Trophoblast cell (in vitro differentiated cells and primary cell): ENCODE results near the gene SASH1.
A peak's percentile ranks its signal among the peaks of the same experiment; 100 is the strongest.

Source experiments
- DNase-seq, 2 donors: peaks; one replicate each; pipeline ENCODE4 v3.0.0-alpha.2; 2016
- H2AFZ ChIP-seq: 2 replicates; pipeline ENCODE4 v1.6.1; 2013; ENCODE audit warnings: low read length, moderate library complexity, mild to moderate bottlenecking; ENCODE audit not compliant: insufficient read depth, poor library complexity
- H2AK5ac ChIP-seq: 2 replicates; pipeline ENCODE4 v1.6.1; 2013; ENCODE audit warnings: mild to moderate bottlenecking, low read length
- H2BK120ac ChIP-seq: 2 replicates; pipeline ENCODE4 v1.6.1; 2013; ENCODE audit warnings: low read length, mild to moderate bottlenecking, moderate library complexity; ENCODE audit not compliant: insufficient read depth, poor library complexity
- H2BK12ac ChIP-seq: 2 replicates; pipeline ENCODE4 v1.6.1; 2013; ENCODE audit warnings: mild to moderate bottlenecking, low read length, moderate library complexity
- H2BK5ac ChIP-seq: 2 replicates; pipeline ENCODE4 v1.6.1; 2013; ENCODE audit warnings: low read length, low read depth, moderate library complexity, mild to moderate bottlenecking; ENCODE audit not compliant: poor library complexity
- H3K14ac ChIP-seq: 2 replicates; pipeline ENCODE4 v1.6.1; 2013; ENCODE audit warnings: mild to moderate bottlenecking, low read length
- H3K18ac ChIP-seq: 2 replicates; pipeline ENCODE4 v1.6.1; 2013; ENCODE audit warnings: mild to moderate bottlenecking, low read length
- H3K23ac ChIP-seq: 2 replicates; pipeline ENCODE4 v1.6.1; 2013; ENCODE audit warnings: low read length
- H3K27ac ChIP-seq: 2 replicates; pipeline ENCODE4 v1.5.1; 2013; ENCODE audit warnings: low read depth, mild to moderate bottlenecking, inconsistent platforms, low read length, moderate library complexity
- H3K27me3 ChIP-seq: 2 replicates; pipeline ENCODE4 v1.6.1; 2013; ENCODE audit warnings: inconsistent platforms, mild to moderate bottlenecking, low read length, moderate library complexity; ENCODE audit not compliant: insufficient read depth
- H3K36me3 ChIP-seq, 2 experiments: 1 replicate in 1 of 2; 2 replicates in 1 of 2; pipeline ENCODE4 v1.6.1; 2013; ENCODE audit warnings: low read length in 2 of 2, mild to moderate bottlenecking in 2 of 2, moderate library complexity in 1 of 2; ENCODE audit not compliant: insufficient read depth in 2 of 2, control insufficient read depth in 1 of 2
- H3K4ac ChIP-seq: 2 replicates; pipeline ENCODE4 v1.6.1; 2013; ENCODE audit warnings: low read depth, mild to moderate bottlenecking, low read length, moderate library complexity
- H3K4me1 ChIP-seq, 2 experiments: 1 replicate in 1 of 2; 2 replicates in 1 of 2; pipeline ENCODE4 v1.6.1; 2013; ENCODE audit warnings: low read length in 2 of 2, mild to moderate bottlenecking in 2 of 2, moderate library complexity in 1 of 2; ENCODE audit not compliant: insufficient read depth in 2 of 2, control insufficient read depth in 1 of 2
- H3K4me2 ChIP-seq: 2 replicates; pipeline ENCODE4 v1.6.1; 2013; ENCODE audit warnings: inconsistent platforms, mild to moderate bottlenecking, low read length, moderate library complexity
- H3K4me3 ChIP-seq: 2 replicates; pipeline ENCODE4 v1.5.1; 2013; ENCODE audit warnings: mild to moderate bottlenecking, low read depth, low read length, inconsistent platforms
- H3K79me1 ChIP-seq: one replicate; pipeline ENCODE4 v1.6.1; 2013; ENCODE audit warnings: low read length
- H3K79me2 ChIP-seq: 2 replicates; pipeline ENCODE4 v1.6.1; 2013; ENCODE audit warnings: low read length, mild to moderate bottlenecking; ENCODE audit not compliant: control insufficient read depth, insufficient read depth, poor library complexity
- H3K9ac ChIP-seq: 2 replicates; pipeline ENCODE4 v1.6.1; 2013; ENCODE audit warnings: mild to moderate bottlenecking, low read length
- H3K9me3 ChIP-seq: 2 replicates; pipeline ENCODE4 v1.6.1; 2013; ENCODE audit warnings: low read depth, mild to moderate bottlenecking, control low read depth, inconsistent platforms, low read length; ENCODE audit not compliant: insufficient read depth
- H4K12ac ChIP-seq: 2 replicates; pipeline ENCODE4 v1.6.1; 2013; ENCODE audit warnings: low read depth, mild to moderate bottlenecking, low read length, moderate library complexity
- H4K8ac ChIP-seq: 2 replicates; pipeline ENCODE4 v1.6.1; 2013; ENCODE audit warnings: low read depth, mild to moderate bottlenecking, low read length, moderate library complexity
- H4K91ac ChIP-seq: one replicate; pipeline ENCODE4 v1.6.1; 2013; ENCODE audit warnings: low read depth, mild to moderate bottlenecking, low read length, moderate library complexity
- WGBS: extraction: QIAGEN DNeasy Blood & Tissue Kit; methylation state at CpG from one replicate; pipeline ENCODE4 v1.1.7; 2013; ENCODE audit warnings: missing lambda C conversion rate; ENCODE audit not compliant: insufficient read length, insufficient coverage; ENCODE audit errors: extremely low coverage; 5-methylcytosine and 5-hydroxymethylcytosine counted together

Gene SASH1

GRCh38 chr6:148455225-148455624, 112.6 kb downstream of the SASH1 start:
- H3K4ac ChIP-seq: no peak overlapping the region
- no peak overlapping the region for H3K4me3 ChIP-seq
- H2BK120ac ChIP-seq: no peak overlapping the region
- no peaks in the 10 kb centered on the region for H3K27me3 ChIP-seq
- no peak overlapping the region for H3K27ac ChIP-seq
- H2BK12ac ChIP-seq: no peak overlapping the region
- no peak overlapping the region for H3K9ac ChIP-seq
- no peak for DNase-seq
- H3K23ac ChIP-seq: no peak overlapping the region
- no peak overlapping the region for H4K91ac ChIP-seq
- no peaks in the 10 kb centered on the region for H3K9me3 ChIP-seq
- no peak overlapping the region for H2AK5ac ChIP-seq
- no peak overlapping the region for H3K14ac ChIP-seq
- H3K79me1 ChIP-seq: no peaks in the 10 kb centered on the region
- no peak overlapping the region for H3K4me2 ChIP-seq
- H2BK5ac ChIP-seq: no peak overlapping the region
- no peaks in the 10 kb centered on the region for H3K4me1 ChIP-seq
- H3K36me3 ChIP-seq: no peaks in the 10 kb centered on the region
- H3K18ac ChIP-seq: no peak overlapping the region
- no peaks in the 10 kb centered on the region for H3K79me2 ChIP-seq
- no peak overlapping the region for H2AFZ ChIP-seq
- whole genome bisulfite sequencing: no CpG with 5 or more reads among the region's 10 CpGs
- no peak overlapping the region for H4K12ac ChIP-seq
- no peak overlapping the region for H4K8ac ChIP-seq

- no peak overlapping the region for H4K91ac ChIP-seq
- H2AFZ ChIP-seq: no peak overlapping the region
- no peak overlapping the region for H4K8ac ChIP-seq
- no peaks in the 10 kb centered on the region for H3K9me3 ChIP-seq
- no peaks in the 10 kb centered on the region for H3K36me3 ChIP-seq
- no peak overlapping the region for H3K4me2 ChIP-seq
- H3K79me2 ChIP-seq: no peaks in the 10 kb centered on the region
- no peak overlapping the region for H3K9ac ChIP-seq
- H3K4me1 ChIP-seq: no peaks in the 10 kb centered on the region
- no peak overlapping the region for H3K14ac ChIP-seq
- WGBS: no CpG with 5 or more reads among the region's 20 CpGs
- H2AK5ac ChIP-seq: no peak overlapping the region
- no peak overlapping the region for H2BK5ac ChIP-seq
- no peak overlapping the region for H4K12ac ChIP-seq
- H3K23ac ChIP-seq: no peak overlapping the region
- H3K4me3 ChIP-seq: no peak overlapping the region
- no peaks in the 10 kb centered on the region for H3K27me3 ChIP-seq
- no peak overlapping the region for H2BK12ac ChIP-seq
- H2BK120ac ChIP-seq: no peak overlapping the region
- H3K79me1 ChIP-seq: no peaks in the 10 kb centered on the region
- no peak overlapping the region for H3K4ac ChIP-seq
- DNase-seq: peak in 1 of 2 donors; percentile 13
- no peak overlapping the region for H3K27ac ChIP-seq
- H3K18ac ChIP-seq: no peak overlapping the region
Measured at GRCh38 chr6:148455674-148456558, 113.3 kb downstream of the SASH1 start.

- no peak overlapping the region for H2BK12ac ChIP-seq
- H3K9ac ChIP-seq: no peak overlapping the region
- H4K8ac ChIP-seq: no peak overlapping the region
- no peak overlapping the region for H3K18ac ChIP-seq
- H3K4ac ChIP-seq: no peak overlapping the region
- no peak overlapping the region for H3K23ac ChIP-seq
- H3K4me1 ChIP-seq: no peaks in the 10 kb centered on the region
- no peak overlapping the region for H2BK5ac ChIP-seq
- no peak overlapping the region for H3K27ac ChIP-seq
- H3K79me2 ChIP-seq: no peaks in the 10 kb centered on the region
- H3K4me2 ChIP-seq: no peak overlapping the region
- H3K4me3 ChIP-seq: no peak overlapping the region
- DNase-seq: no peak
- no peak overlapping the region for H2AFZ ChIP-seq
- no peaks in the 10 kb centered on the region for H3K79me1 ChIP-seq
- H4K12ac ChIP-seq: no peak overlapping the region
- no peak overlapping the region for H2BK120ac ChIP-seq
- no peaks in the 10 kb centered on the region for H3K27me3 ChIP-seq
- no peaks in the 10 kb centered on the region for H3K36me3 ChIP-seq
- WGBS: no CpG with 5 or more reads among the region's 10 CpGs
- no peak overlapping the region for H3K14ac ChIP-seq
- H4K91ac ChIP-seq: no peak overlapping the region
- no peak overlapping the region for H2AK5ac ChIP-seq
- no peaks in the 10 kb centered on the region for H3K9me3 ChIP-seq
Measured at GRCh38 chr6:148457137-148457842, 114.7 kb downstream of the SASH1 start.

GRCh38 chr6:148457843-148458159, 115.2 kb downstream of the SASH1 start:
- Histone ChIP-seq H3K79me2 (no peaks in the 10 kb centered on the region), H3K4me3 (no peak overlapping the region), H3K79me1 (no peaks in the 10 kb centered on the region), H3K4me2 (no peak overlapping the region), H3K14ac (no peak overlapping the region), H2AFZ (no peak overlapping the region), H2BK5ac (no peak overlapping the region), H2BK12ac (no peak overlapping the region), H2BK120ac (no peak overlapping the region), H3K18ac (no peak overlapping the region), H3K27ac (no peak overlapping the region), H4K8ac (no peak overlapping the region), H3K36me3 (no peaks in the 10 kb centered on the region), H3K4ac (no peak overlapping the region), H3K9ac (no peak overlapping the region), H3K27me3 (no peaks in the 10 kb centered on the region), H4K91ac (no peak overlapping the region), H4K12ac (no peak overlapping the region), H3K9me3 (no peaks in the 10 kb centered on the region), H3K4me1 (no peaks in the 10 kb centered on the region), H3K23ac (no peak overlapping the region), H2AK5ac (no peak overlapping the region)
- no peak for DNase-seq
- no CpG with 5 or more reads among the region's 4 CpGs for WGBS
